Peyer's patch (tissue), 4 donors: ENCODE measurements around the gene FGF1. TPM values are rescaled to one million over a fixed set of nuclear protein-coding genes. Genes with fewer than 3 reads are reported as not detected.

ENCODE experiments used
- DNase-seq, 3 donors: peaks; one replicate each; pipeline ENCODE4 v3.0.0-alpha.2; 2017 to 2019
- H3K27ac ChIP-seq, 4 donors: fragments of 200-600 bp; sonication (generic); one replicate each; pipeline ENCODE4 v1.5.1; 2016 to 2019
- H3K27me3 ChIP-seq, 2 donors: fragments of 200-600 bp; sonication (generic); one replicate each; pipeline ENCODE4 v1.5.1; 2019
- H3K36me3 ChIP-seq, 3 donors: fragments of 200-600 bp; sonication (generic); one replicate each; pipeline ENCODE4 v1.5.1; 2016 to 2019
- H3K4me1 ChIP-seq, 4 donors: fragments of 200-600 bp; sonication (generic); one replicate each; pipeline ENCODE4 v1.5.1; 2016 to 2019
- H3K4me3 ChIP-seq, 4 donors: fragments of 200-600 bp; sonication (generic); 1 replicate in 3 of 4; 2 replicates in 1 of 4; pipeline ENCODE4 v1.5.1; 2016 to 2019; ENCODE audit warnings: mild to moderate bottlenecking in 1 of 4
- H3K9me3 ChIP-seq, 4 donors: fragments of 200-600 bp; sonication (generic); one replicate each; pipeline ENCODE4 v1.5.1; 2016 to 2019; ENCODE audit warnings: mild to moderate bottlenecking in 1 of 4
- POLR2A ChIP-seq, 2 donors: fragments of 450-650 bp; IDR thresholded peaks; one replicate each; pipeline ENCODE4 v1.5.1; 2017; ENCODE audit warnings: antibody characterized with exemption in 2 of 2, mild to moderate bottlenecking in 2 of 2, moderate library complexity in 2 of 2
- total RNA-seq, 4 donors: library from RNA; depleted of rRNA; stranded (reverse); fragments of >200 nt; gene quantifications; one replicate each; pipeline ENCODE4 v1.1.0, GENCODE V29; 2016
- TF ChIP-seq, protein P1 (sequence below), 6 experiments: fragments of 450-650 bp in 4 of 6; fragments of 200-600 bp in 2 of 6; sonication (generic) in 1 of 6; IDR thresholded peaks; one replicate each; pipeline ENCODE4 v1.5.1; 2017 to 2019; ENCODE audit warnings: antibody characterized with exemption in 6 of 6, mild to moderate bottlenecking in 3 of 6, moderate library complexity in 1 of 6

The FGF1 gene
- total RNA-seq, 4 donors from 2014 or later = not detected

- H3K27ac ChIP-seq = no peak overlapping the region
- no peaks in the 10 kb centered on the region for H3K4me1 ChIP-seq
- no peaks in the 10 kb centered on the region for H3K36me3 ChIP-seq
- no peak overlapping the region for H3K4me3 ChIP-seq
- H3K9me3 ChIP-seq = no peaks in the 10 kb centered on the region
- H3K27me3 ChIP-seq = no peaks in the 10 kb centered on the region
- DNase-seq = no peak
- TF ChIP-seq POLR2A (IDR thresholded peaks at IDR 0.05) = no peak
- TF ChIP-seq, protein P1, sequence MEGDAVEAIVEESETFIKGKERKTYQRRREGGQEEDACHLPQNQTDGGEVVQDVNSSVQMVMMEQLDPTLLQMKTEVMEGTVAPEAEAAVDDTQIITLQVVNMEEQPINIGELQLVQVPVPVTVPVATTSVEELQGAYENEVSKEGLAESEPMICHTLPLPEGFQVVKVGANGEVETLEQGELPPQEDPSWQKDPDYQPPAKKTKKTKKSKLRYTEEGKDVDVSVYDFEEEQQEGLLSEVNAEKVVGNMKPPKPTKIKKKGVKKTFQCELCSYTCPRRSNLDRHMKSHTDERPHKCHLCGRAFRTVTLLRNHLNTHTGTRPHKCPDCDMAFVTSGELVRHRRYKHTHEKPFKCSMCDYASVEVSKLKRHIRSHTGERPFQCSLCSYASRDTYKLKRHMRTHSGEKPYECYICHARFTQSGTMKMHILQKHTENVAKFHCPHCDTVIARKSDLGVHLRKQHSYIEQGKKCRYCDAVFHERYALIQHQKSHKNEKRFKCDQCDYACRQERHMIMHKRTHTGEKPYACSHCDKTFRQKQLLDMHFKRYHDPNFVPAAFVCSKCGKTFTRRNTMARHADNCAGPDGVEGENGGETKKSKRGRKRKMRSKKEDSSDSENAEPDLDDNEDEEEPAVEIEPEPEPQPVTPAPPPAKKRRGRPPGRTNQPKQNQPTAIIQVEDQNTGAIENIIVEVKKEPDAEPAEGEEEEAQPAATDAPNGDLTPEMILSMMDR (IDR thresholded peaks at IDR 0.05) = no peak
These were observed 40.4 kb downstream of the FGF1 start for GRCh38 chr5:142645456-142645855.

GRCh38 chr5:142644640-142645361 is 41.1 kb downstream of the FGF1 start:
- H3K9me3 ChIP-seq = no peaks in the 10 kb centered on the region
- TF ChIP-seq, protein P1 (IDR thresholded peaks at IDR 0.05) = no peak
- no peak for TF ChIP-seq POLR2A (IDR thresholded peaks at IDR 0.05)
- no peaks in the 10 kb centered on the region for H3K27me3 ChIP-seq
- no peak for DNase-seq
- no peaks in the 10 kb centered on the region for H3K36me3 ChIP-seq
- H3K27ac ChIP-seq = no peak overlapping the region
- no peaks in the 10 kb centered on the region for H3K4me1 ChIP-seq
- H3K4me3 ChIP-seq = no peak overlapping the region

DNA sequence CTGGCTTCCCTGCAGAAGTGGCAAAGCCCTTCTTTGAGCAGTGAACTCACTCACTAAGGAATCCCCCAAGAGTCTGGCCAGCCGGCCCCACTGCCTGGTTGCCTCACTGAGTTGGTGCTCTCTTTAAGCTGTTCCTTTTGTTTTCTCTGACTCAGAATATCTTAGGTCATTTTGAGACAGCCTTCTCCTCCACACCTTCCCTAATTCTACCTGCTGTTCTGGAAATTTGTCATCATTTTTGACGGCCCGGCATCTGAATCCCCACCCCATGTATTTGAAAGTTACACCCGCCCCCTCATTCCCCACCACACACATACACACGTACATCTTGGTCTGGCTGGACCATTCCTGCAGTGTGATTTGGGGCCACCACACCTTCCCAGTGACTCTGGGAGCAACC is 41.8 kb downstream of the FGF1 start:
- Histone ChIP-seq H3K27me3 (no peaks in the 10 kb centered on the region), H3K36me3 (no peaks in the 10 kb centered on the region), H3K4me3 (no peak overlapping the region), H3K4me1 (no peaks in the 10 kb centered on the region), H3K9me3 (no peaks in the 10 kb centered on the region), H3K27ac (no peak overlapping the region)
- TF ChIP-seq, protein P1 (IDR thresholded peaks at IDR 0.05) = no peak
- no peak for TF ChIP-seq POLR2A (IDR thresholded peaks at IDR 0.05)
- no peak for DNase-seq

- Histone ChIP-seq H3K4me3 (no peak overlapping the region), H3K36me3 (no peaks in the 10 kb centered on the region), H3K27ac (no peak overlapping the region), H3K4me1 (no peaks in the 10 kb centered on the region), H3K27me3 (no peaks in the 10 kb centered on the region), H3K9me3 (no peaks in the 10 kb centered on the region)
- TF ChIP-seq, protein P1 (IDR thresholded peaks at IDR 0.05) = no peak
- no peak for TF ChIP-seq POLR2A (IDR thresholded peaks at IDR 0.05)
- DNase-seq = no peak
These were observed 42.3 kb downstream of the FGF1 start for GRCh38 chr5:142643634-142644033.

- no peaks in the 10 kb centered on the region for H3K4me1 ChIP-seq
- no peak for DNase-seq
- TF ChIP-seq POLR2A (IDR thresholded peaks at IDR 0.05) = no peak
- TF ChIP-seq, protein P1 (IDR thresholded peaks at IDR 0.05) = no peak
These were observed 43.5 kb downstream of the FGF1 start for GRCh38 chr5:142642427-142642826.

More at GRCh38 chr5:142642427-142642826, 43.5 kb downstream of the FGF1 start:
- H3K36me3 ChIP-seq = no peaks in the 10 kb centered on the region
- H3K27me3 ChIP-seq = no peaks in the 10 kb centered on the region
- no peak overlapping the region for H3K4me3 ChIP-seq
- H3K27ac ChIP-seq = no peak overlapping the region
- H3K9me3 ChIP-seq = no peaks in the 10 kb centered on the region
